A549 (cell line): ENCODE measurements around the gene NUMB. TPM values are rescaled to one million over a fixed set of nuclear protein-coding genes. Genes with fewer than 3 reads are reported as not detected.
A peak's percentile ranks its signal among the peaks of the same experiment; 100 is the strongest.

Source experiments
- ATAC-seq, 2 experiments: fragments of 200-7000 bp in 1 of 2; fragments of >200 bp in 1 of 2; cut with Nextera tagmentation in 1 of 2; cut with Tn5 transposase in 1 of 2; 3 replicates each; pipeline versions ENCODE4 v1.8.0 to v1.9.1; 2018 to 2020; ENCODE audit warnings: mild to moderate bottlenecking in 1 of 2, moderate library complexity in 1 of 2
- CTCF ChIA-PET: fragments of 300-600 bp; sonication (Branson Sonifier 250); formaldehyde crosslinking; extraction: SDS; loops from one replicate; lab custom pipeline; 2021; ENCODE audit warnings: antibody characterized with exemption, inconsistent platforms; lab: Yijun Ruan, JAX
- POLR2A ChIA-PET: fragments of 350-600 bp; formaldehyde crosslinking; extraction: SDS; loops from one replicate; lab custom pipeline; 2021; ENCODE audit warnings: antibody characterized with exemption, inconsistent platforms; lab: Yijun Ruan, JAX
- DNase-seq, 2 experiments: peaks; one replicate each; pipeline versions ENCODE4 v3.0.0 to v3.0.0-alpha.2; 2011 to 2016; ENCODE audit warnings: low read depth in 1 of 2, low spot score in 1 of 2
- FAIRE-seq: peaks from 2 replicates; lab custom pipeline; 2011; peaks lifted over from hg19 to GRCh38; lab: Jason Lieb, UNC
- H3K27ac ChIP-seq, 2 experiments: fragments of >200 bp; sonication (Bioruptor Twin); formaldehyde crosslinking; 3 replicates each; pipeline ENCODE4 v1.5.1; 2016 to 2017
- H3K4me1 ChIP-seq: fragments of >200 bp; sonication (Bioruptor Twin); formaldehyde crosslinking; 3 replicates; pipeline ENCODE4 v1.6.1; 2016
- H3K4me2 ChIP-seq: fragments of >200 bp; sonication (Bioruptor Twin); formaldehyde crosslinking; 3 replicates; pipeline ENCODE4 v1.6.1; 2016
- H3K4me3 ChIP-seq: fragments of >200 bp; sonication (Bioruptor Twin); formaldehyde crosslinking; 3 replicates; pipeline ENCODE4 v1.5.1; 2016
- H3K9me3 ChIP-seq: fragments of >200 bp; sonication (Bioruptor Twin); formaldehyde crosslinking; 3 replicates; pipeline ENCODE4 v1.6.1; 2016
- CBX2 ChIP-seq: fragments of 200-600 bp; sonication (generic); IDR thresholded peaks from 2 replicates; pipeline ENCODE4 v1.6.1; 2016; ENCODE audit warnings: low read depth, mild to moderate bottlenecking, borderline replicate concordance
- CHD2 ChIP-seq: fragments of 150-350 bp; IDR thresholded peaks from 2 replicates; pipeline ENCODE4 v1.6.1; 2014; ENCODE audit warnings: low read length; ENCODE audit not compliant: partially characterized antibody
- EHF ChIP-seq: fragments of 250-450 bp; sonication (Bioruptor Pico); IDR thresholded peaks from 2 replicates; pipeline ENCODE4 v1.5.0; 2020; ENCODE audit warnings: mild to moderate bottlenecking
- ELK1 ChIP-seq: fragments of 150-350 bp; IDR thresholded peaks from 2 replicates; pipeline ENCODE4 v1.6.1; 2014; ENCODE audit warnings: low read depth, mild to moderate bottlenecking, low read length
- EP300 ChIP-seq, 2 experiments: fragments of >200 bp; sonication (Bioruptor Twin); formaldehyde crosslinking; IDR thresholded peaks; 2 replicates in 1 of 2; 3 replicates in 1 of 2; pipeline ENCODE4 v1.6.1; 2016 to 2017
- HMGXB4 ChIP-seq: fragments of 250-450 bp; sonication (Bioruptor Pico); IDR thresholded peaks from 2 replicates; pipeline ENCODE4 v1.5.0; 2021; ENCODE audit warnings: mild to moderate bottlenecking, moderate library complexity, borderline replicate concordance
- KDM1A ChIP-seq: fragments of 200-600 bp; sonication (generic); IDR thresholded peaks from 2 replicates; pipeline ENCODE4 v1.6.1; 2016; ENCODE audit warnings: low read depth, mild to moderate bottlenecking
- MAFK ChIP-seq: fragments of 450-650 bp; IDR thresholded peaks from 2 replicates; pipeline ENCODE4 v1.6.1; 2014; ENCODE audit not compliant: partially characterized antibody
- RAD21 ChIP-seq, 2 experiments: fragments of >200 bp in 1 of 2; sonication (Bioruptor Twin) in 1 of 2; formaldehyde crosslinking in 1 of 2; IDR thresholded peaks in 1 of 2; conservative IDR thresholded peaks in 1 of 2; 2 replicates in 1 of 2; 3 replicates in 1 of 2; pipeline ENCODE4 v1.6.1; 2012 to 2018; ENCODE audit warnings: inconsistent platforms in 1 of 2
- TFCP2L1 ChIP-seq: fragments of 250-450 bp; sonication (Bioruptor Pico); IDR thresholded peaks from 2 replicates; pipeline ENCODE4 v1.5.0; 2021; ENCODE audit warnings: mild to moderate bottlenecking
- ZNF302 ChIP-seq: fragments of 250-450 bp; sonication (Bioruptor Pico); IDR thresholded peaks from 2 replicates; pipeline ENCODE4 v1.9.0; 2021; ENCODE audit warnings: inconsistent platforms, mild to moderate bottlenecking, moderate library complexity
- WGBS: methylation state at CpG from one replicate; pipeline ENCODE4 v1.1.6; 2017; ENCODE audit errors: missing lambda C conversion rate; 5-methylcytosine and 5-hydroxymethylcytosine counted together
- polyA plus RNA-seq, 4 experiments: library from polyadenylated mRNA; depleted of rRNA in 3 of 4; stranded (reverse); fragments of >200 nt; fragmentation: RNase III in 1 of 4; extraction: RNeasy Plus Mini Kit Qiagen cat#74134 plus additional on column Dnase treatment in 1 of 4; gene quantifications; 2 replicates in 3 of 4; 3 replicates in 1 of 4; pipeline ENCODE4 v1.2.3, GENCODE V29; 2011 to 2017

The NUMB gene
- polyA plus RNA-seq, 2 of the 4 experiments (the other 2 are of a cell fraction) = 40.8 to 151 TPM

GRCh38 chr14:73249564-73250316 is 208.6 kb downstream of the NUMB start:
- Histone ChIP-seq H3K27ac (no peak overlapping the region), H3K4me2 (no peak overlapping the region), H3K4me1 (no peaks in the 10 kb centered on the region), H3K9me3 (no peaks in the 10 kb centered on the region), H3K4me3 (no peak overlapping the region)
- ChIA-PET POLR2A (no interaction called here), CTCF (no interaction called here)
- no peak for TF ChIP-seq EHF (CRISPR knock-in tag)
- ATAC-seq (no peak), FAIRE-seq (no peak), DNase-seq (no peak)
- WGBS = 81% methylated on average over 11 of the region's 13 CpGs

- no peak for DNase-seq
- no peak for FAIRE-seq
These were observed 209.2 kb downstream of the NUMB start for GRCh38 chr14:73249108-73249507.

DNA sequence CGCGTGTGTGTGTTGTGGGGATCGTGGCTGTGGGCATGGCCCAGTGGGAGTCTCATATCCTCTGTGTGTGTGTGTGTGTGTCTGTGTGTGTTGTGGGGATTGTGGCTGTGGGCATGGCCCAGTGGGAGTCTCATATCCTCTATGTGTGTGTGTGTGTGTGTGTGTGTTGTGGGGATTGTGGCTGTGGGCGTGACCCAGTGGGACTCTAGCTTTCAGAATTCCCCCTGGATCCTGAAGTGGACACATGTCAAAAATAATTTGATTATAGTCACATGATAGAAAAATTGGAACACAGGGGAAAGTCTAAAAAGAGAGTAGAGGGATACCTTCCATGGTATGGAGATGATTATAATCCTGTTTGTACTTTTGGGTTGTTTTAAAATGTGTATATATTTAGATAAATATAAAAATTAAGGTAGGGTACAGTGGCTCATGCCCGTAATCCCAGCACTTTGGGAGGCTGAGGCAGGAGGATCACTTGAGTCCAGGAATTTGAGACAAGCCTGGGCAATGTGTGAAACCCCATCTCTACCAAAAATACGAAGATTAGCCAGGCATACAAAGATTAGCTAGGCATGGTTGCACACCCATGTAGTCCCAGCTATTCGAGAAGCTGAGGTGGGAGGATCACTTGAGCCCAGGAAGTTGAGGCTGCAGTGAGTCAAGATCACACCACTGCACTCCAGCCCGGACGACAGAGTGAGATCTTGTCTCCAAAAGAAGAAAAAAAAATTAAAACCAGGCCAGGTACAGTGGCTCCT is 210.1 kb downstream of the NUMB start:
- FAIRE-seq = no peak
- TF ChIP-seq EP300 (IDR thresholded peaks at IDR 0.05) (no peak), CHD2 (no peak), RAD21 (conservative IDR thresholded peaks at IDR 0.05 in 1 of 2, IDR thresholded peaks at IDR 0.05 in 1 of 2) (no peak), ZNF302 (CRISPR knock-in tag) (no peak), CBX2 (no peak), KDM1A (no peak), ELK1 (no peak), TFCP2L1 (CRISPR knock-in tag) (no peak)
- TF ChIP-seq, all 56 proteins: peak for 0
- ATAC-seq (no peak), DNase-seq (no peak)
- H3K4me2 ChIP-seq = no peak overlapping the region
- POLR2A ChIA-PET = no interaction called here
- H3K27ac ChIP-seq = no peak overlapping the region
- no peaks in the 10 kb centered on the region for H3K9me3 ChIP-seq
- 74% methylated on average over 7 of the region's 9 CpGs for WGBS
- H3K4me3 ChIP-seq = no peak overlapping the region
- CTCF ChIA-PET = interaction anchor here (0.6 to 1.7 kb wide), 2 partner anchors 16 to 732 kb away, joined by 3 to 4 read pairs; no protein-coding TSS in a partner anchor
- H3K4me1 ChIP-seq = no peaks in the 10 kb centered on the region

More at GRCh38 chr14:73249108-73249507, 209.2 kb downstream of the NUMB start:
- no peak overlapping the region for H3K27ac ChIP-seq
- H3K4me2 ChIP-seq = no peak overlapping the region
- no peaks in the 10 kb centered on the region for H3K9me3 ChIP-seq
- TF ChIP-seq HMGXB4 (CRISPR knock-in tag) (no peak), MAFK (peak; percentile 68)
- CTCF ChIA-PET = interaction anchor here (1.7 kb wide), 1 partner anchor 17 kb away, joined by 4 read pairs; no protein-coding TSS in a partner anchor
- no peak overlapping the region for H3K4me3 ChIP-seq
- H3K4me1 ChIP-seq = no peaks in the 10 kb centered on the region
- ATAC-seq = no peak
- 89% methylated on average over 1 of the region's 1 CpG for WGBS
- POLR2A ChIA-PET = no interaction called here

GRCh38 chr14:73246387-73247150 is 211.8 kb downstream of the NUMB start:
- 83% methylated on average over 18 of the region's 18 CpGs for WGBS
- Histone ChIP-seq H3K9me3 (no peaks in the 10 kb centered on the region), H3K27ac (no peak overlapping the region), H3K4me2 (no peak overlapping the region), H3K4me3 (no peak overlapping the region), H3K4me1 (no peaks in the 10 kb centered on the region)
- FAIRE-seq (no peak), DNase-seq (no peak), ATAC-seq (no peak)
- POLR2A ChIA-PET = no interaction called here
- CTCF ChIA-PET = interaction anchor here (1.0 kb wide), 1 partner anchor 8 kb away, joined by 3 read pairs; no protein-coding TSS in a partner anchor
- no peak for TF ChIP-seq EHF (CRISPR knock-in tag)
